ENCODE results near the gene HRH2.

DNA sequence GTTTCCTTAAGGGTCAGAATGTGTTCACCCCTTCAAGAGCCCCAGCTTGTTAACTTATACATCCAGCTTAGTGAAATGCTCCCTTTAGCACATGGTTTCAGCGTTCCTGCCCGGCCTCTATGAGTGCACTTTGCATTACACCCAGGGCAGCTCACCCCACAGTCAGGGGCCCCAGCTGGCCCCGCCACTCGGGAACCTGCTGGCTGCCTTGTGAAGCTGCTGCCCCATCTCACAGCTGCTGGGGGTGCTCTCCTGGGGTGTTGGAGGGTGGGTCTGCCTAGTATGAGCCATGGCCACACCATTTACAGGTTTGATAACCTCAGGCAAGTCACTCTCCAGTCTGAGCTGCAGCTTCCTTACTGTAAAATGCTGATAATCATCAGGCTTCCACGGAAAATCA is 32.2 kb downstream of the HRH2 start:
- TF ChIP-seq, protein P1, sequence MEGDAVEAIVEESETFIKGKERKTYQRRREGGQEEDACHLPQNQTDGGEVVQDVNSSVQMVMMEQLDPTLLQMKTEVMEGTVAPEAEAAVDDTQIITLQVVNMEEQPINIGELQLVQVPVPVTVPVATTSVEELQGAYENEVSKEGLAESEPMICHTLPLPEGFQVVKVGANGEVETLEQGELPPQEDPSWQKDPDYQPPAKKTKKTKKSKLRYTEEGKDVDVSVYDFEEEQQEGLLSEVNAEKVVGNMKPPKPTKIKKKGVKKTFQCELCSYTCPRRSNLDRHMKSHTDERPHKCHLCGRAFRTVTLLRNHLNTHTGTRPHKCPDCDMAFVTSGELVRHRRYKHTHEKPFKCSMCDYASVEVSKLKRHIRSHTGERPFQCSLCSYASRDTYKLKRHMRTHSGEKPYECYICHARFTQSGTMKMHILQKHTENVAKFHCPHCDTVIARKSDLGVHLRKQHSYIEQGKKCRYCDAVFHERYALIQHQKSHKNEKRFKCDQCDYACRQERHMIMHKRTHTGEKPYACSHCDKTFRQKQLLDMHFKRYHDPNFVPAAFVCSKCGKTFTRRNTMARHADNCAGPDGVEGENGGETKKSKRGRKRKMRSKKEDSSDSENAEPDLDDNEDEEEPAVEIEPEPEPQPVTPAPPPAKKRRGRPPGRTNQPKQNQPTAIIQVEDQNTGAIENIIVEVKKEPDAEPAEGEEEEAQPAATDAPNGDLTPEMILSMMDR (IDR thresholded peaks at IDR 0.05; ENCODE audit: low read length): no peak
- TF ChIP-seq EZH2 (IDR thresholded peaks at IDR 0.05; ENCODE audit: borderline replicate concordance, low read length): no peak

Data from OCI-LY1 (cell line).